ENCODE measurements around the gene SLIT2.

- TF ChIP-seq POLR2A (IDR thresholded peaks at IDR 0.05) (no peak), CTCF (IDR thresholded peaks at IDR 0.05) (no peak)
Measured at GRCh38 chr4:20268028-20268427, 16.3 kb downstream of the SLIT2 start.
